HepG2 (cell line): ENCODE results near the gene INO80E. TPM values are rescaled to one million over a fixed set of nuclear protein-coding genes. Genes with fewer than 3 reads are reported as not detected.

Experiments
- BCL6 ChIP-seq: IDR thresholded peaks from 2 replicates; pipeline ENCODE4 v1.6.1; 2016; ENCODE audit warnings: missing genetic modification reagents, missing compliant biosample characterization
- CAMTA2 ChIP-seq: sonication (generic); formaldehyde crosslinking; IDR thresholded peaks from 2 replicates; pipeline ENCODE4 v1.4.0; 2020; ENCODE audit warnings: mild to moderate bottlenecking, missing genetic modification reagents, borderline replicate concordance
- CBX1 ChIP-seq: IDR thresholded peaks from one replicate; pipeline ENCODE4 v1.6.1; 2016; ENCODE audit warnings: antibody characterized with exemption, low read depth
- CENPT ChIP-seq: sonication (generic); formaldehyde crosslinking; IDR thresholded peaks from 2 replicates; pipeline ENCODE4 v1.8.0; 2022; ENCODE audit warnings: low read depth, mild to moderate bottlenecking, moderate library complexity, missing genetic modification reagents
- CREB1 ChIP-seq, 2 experiments: fragments of 450-650 bp in 1 of 2; IDR thresholded peaks; 2 replicates each; pipeline ENCODE4 v1.6.1; 2016 to 2017; ENCODE audit warnings: control low read depth in 1 of 2, mild to moderate bottlenecking in 1 of 2, missing compliant biosample characterization in 1 of 2, missing genetic modification characterization in 1 of 2
- CREM ChIP-seq, 2 experiments: sonication (generic) in 1 of 2; formaldehyde crosslinking in 1 of 2; IDR thresholded peaks; 2 replicates each; pipeline versions ENCODE4 v1.4.0 to v1.6.1; 2016 to 2020; ENCODE audit warnings: antibody characterized with exemption in 1 of 2, mild to moderate bottlenecking in 1 of 2, missing genetic modification reagents in 1 of 2
- HNRNPK ChIP-seq: fragments of 200-400 bp; formaldehyde crosslinking; IDR thresholded peaks from 2 replicates; pipeline ENCODE4 v1.6.1; 2018; ENCODE audit warnings: low read length, low read depth, moderate library complexity, mild to moderate bottlenecking; ENCODE audit not compliant: poor library complexity, severe bottlenecking
- HNRNPLL ChIP-seq: fragments of 200-400 bp; formaldehyde crosslinking; IDR thresholded peaks from 2 replicates; pipeline ENCODE4 v1.6.1; 2017; ENCODE audit warnings: mild to moderate bottlenecking, low read depth, low read length; ENCODE audit not compliant: poor library complexity, severe bottlenecking
- JUNB ChIP-seq: sonication (generic); formaldehyde crosslinking; IDR thresholded peaks from 2 replicates; pipeline ENCODE4 v1.8.0; 2022; ENCODE audit warnings: missing genetic modification reagents, mild to moderate bottlenecking, borderline replicate concordance
- LBX2 ChIP-seq: sonication (generic); formaldehyde crosslinking; IDR thresholded peaks from 2 replicates; pipeline ENCODE4 v1.5.0; 2020; ENCODE audit warnings: missing genetic modification reagents, mild to moderate bottlenecking, borderline replicate concordance
- MAF1 ChIP-seq: sonication (generic); formaldehyde crosslinking; IDR thresholded peaks from 2 replicates; pipeline ENCODE4 v1.5.0; 2020; ENCODE audit warnings: missing genetic modification reagents, borderline replicate concordance
- MATR3 ChIP-seq: sonication (generic); formaldehyde crosslinking; IDR thresholded peaks from 2 replicates; pipeline ENCODE4 v1.4.0; 2020; ENCODE audit warnings: missing genetic modification reagents
- MTF2 ChIP-seq: sonication (generic); formaldehyde crosslinking; IDR thresholded peaks from 2 replicates; pipeline ENCODE4 v1.5.0; 2020; ENCODE audit warnings: missing genetic modification reagents, borderline replicate concordance
- MYNN ChIP-seq: sonication (generic); formaldehyde crosslinking; IDR thresholded peaks from 2 replicates; pipeline ENCODE4 v1.4.0; 2020; ENCODE audit warnings: mild to moderate bottlenecking, low read depth, missing genetic modification reagents
- NFRKB ChIP-seq: fragments of 450-650 bp; IDR thresholded peaks from 2 replicates; pipeline ENCODE4 v1.6.1; 2017
- NR1H2 ChIP-seq: sonication (generic); formaldehyde crosslinking; IDR thresholded peaks from 2 replicates; pipeline ENCODE4 v1.8.1; 2022; ENCODE audit warnings: low read depth, missing genetic modification reagents, borderline replicate concordance
- PHF21A ChIP-seq: sonication (generic); formaldehyde crosslinking; IDR thresholded peaks from 2 replicates; pipeline ENCODE4 v1.5.0; 2020; ENCODE audit warnings: mild to moderate bottlenecking, missing genetic modification reagents
- RAD21 ChIP-seq: fragments of 450-650 bp; formaldehyde crosslinking; IDR thresholded peaks from 2 replicates; pipeline ENCODE4 v1.5.0; 2020; ENCODE audit warnings: mild to moderate bottlenecking
- RARA ChIP-seq: IDR thresholded peaks from 2 replicates; pipeline ENCODE4 v1.6.1; 2016; ENCODE audit warnings: missing genetic modification reagents, missing compliant biosample characterization
- RXRA ChIP-seq: sonication (generic); formaldehyde crosslinking; IDR thresholded peaks from 2 replicates; pipeline ENCODE4 v1.5.1; 2020; ENCODE audit warnings: missing genetic modification reagents
- TOE1 ChIP-seq: sonication (generic); formaldehyde crosslinking; IDR thresholded peaks from 2 replicates; pipeline ENCODE4 v1.4.0; 2020; ENCODE audit warnings: mild to moderate bottlenecking, missing genetic modification reagents
- TOPORS ChIP-seq: sonication (generic); formaldehyde crosslinking; IDR thresholded peaks from 2 replicates; pipeline ENCODE4 v1.8.0; 2023; ENCODE audit warnings: mild to moderate bottlenecking, missing genetic modification reagents
- ZBTB3 ChIP-seq: sonication (generic); formaldehyde crosslinking; IDR thresholded peaks from 2 replicates; pipeline ENCODE4 v1.4.0; 2020; ENCODE audit warnings: low read depth, mild to moderate bottlenecking, moderate library complexity, missing genetic modification reagents, borderline replicate concordance
- ZBTB38 ChIP-seq: sonication (generic); formaldehyde crosslinking; IDR thresholded peaks from 2 replicates; pipeline ENCODE4 v1.5.1; 2020; ENCODE audit warnings: mild to moderate bottlenecking, missing genetic modification reagents
- ZIK1 ChIP-seq: sonication (generic); formaldehyde crosslinking; IDR thresholded peaks from 2 replicates; pipeline ENCODE4 v1.5.0; 2020; ENCODE audit warnings: mild to moderate bottlenecking, low read depth, missing genetic modification reagents, borderline replicate concordance
- ZKSCAN5 ChIP-seq: sonication (generic); formaldehyde crosslinking; IDR thresholded peaks from 2 replicates; pipeline ENCODE4 v1.5.1; 2020; ENCODE audit warnings: mild to moderate bottlenecking, missing genetic modification reagents
- ZNF33A ChIP-seq: sonication (generic); formaldehyde crosslinking; IDR thresholded peaks from 2 replicates; pipeline ENCODE4 v1.5.1; 2020; ENCODE audit warnings: missing genetic modification reagents, mild to moderate bottlenecking, moderate library complexity, borderline replicate concordance
- ZNF34 ChIP-seq: sonication (generic); formaldehyde crosslinking; IDR thresholded peaks from 2 replicates; pipeline ENCODE4 v1.4.0; 2020; ENCODE audit warnings: mild to moderate bottlenecking, missing genetic modification reagents, borderline replicate concordance
- ZNF431 ChIP-seq: sonication (generic); formaldehyde crosslinking; IDR thresholded peaks from 2 replicates; pipeline ENCODE4 v1.9.0; 2022; ENCODE audit warnings: missing genetic modification reagents, low read depth, mild to moderate bottlenecking, borderline replicate concordance
- ZNF441 ChIP-seq: sonication (generic); formaldehyde crosslinking; IDR thresholded peaks from 2 replicates; pipeline ENCODE4 v1.7.0; 2021; ENCODE audit warnings: missing genetic modification reagents, borderline replicate concordance
- ZNF652 ChIP-seq: IDR thresholded peaks from 2 replicates; pipeline ENCODE4 v1.6.1; 2016; ENCODE audit warnings: low read depth, borderline replicate concordance
- ZSCAN12 ChIP-seq: sonication (generic); formaldehyde crosslinking; IDR thresholded peaks from 2 replicates; pipeline ENCODE4 v1.9.0; 2021; ENCODE audit warnings: mild to moderate bottlenecking, missing genetic modification reagents
- ZSCAN29 ChIP-seq: sonication (generic); formaldehyde crosslinking; conservative IDR thresholded peaks from 2 replicates; pipeline ENCODE4 v1.4.0; 2020; ENCODE audit warnings: mild to moderate bottlenecking, missing genetic modification reagents
- polyA plus RNA-seq, 8 experiments: library from polyadenylated mRNA; depleted of rRNA in 3 of 8; stranded (reverse) in 7 of 8; unstranded in 1 of 8; fragments of >200 nt; fragmentation: Illumina TruSeq in 4 of 8; extraction: Trizol in 4 of 8; gene quantifications; 2 replicates each; pipeline versions ENCODE4 v1.2.1 to v1.2.3, GENCODE V29; 2011 to 2016; ENCODE audit warnings: low read depth in 4 of 8, missing spikeins in 1 of 8, mixed read lengths in 1 of 8; ENCODE audit not compliant: insufficient read depth in 1 of 8
- total RNA-seq, 5 experiments: library from RNA; depleted of rRNA; stranded (reverse); fragments of >200 nt; fragmentation: Illumina TruSeq; extraction: Trizol; gene quantifications; 2 replicates each; pipeline ENCODE4 v1.2.3, GENCODE V29; 2016; ENCODE audit warnings: low read depth in 1 of 5

Gene INO80E
- total and polyA plus RNA-seq, 2 of the 13 experiments (the other 11 are each of a cell fraction or from before 2014, with no cell fraction given): 25.8 to 45.6 TPM

- TF ChIP-seq CREB1 (IDR thresholded peaks at IDR 0.05) (no peak), CREB1 (CRISPR knock-in tag; IDR thresholded peaks at IDR 0.05) (no peak), ZBTB3 (CRISPR knock-in tag) (no peak), RARA (no peak), NR1H2 (no peak), BCL6 (CRISPR knock-in tag) (no peak), MAF1 (CRISPR knock-in tag) (no peak), RXRA (CRISPR knock-in tag) (0 out of 2 replicates have a peak, but pooled peaks have one; percentile 5), PHF21A (CRISPR knock-in tag) (no peak), CENPT (CRISPR knock-in tag) (no peak), ZNF34 (CRISPR knock-in tag) (no peak), TOE1 (CRISPR knock-in tag) (peak; percentile 51), ZNF33A (no peak), ZNF652 (CRISPR knock-in tag) (no peak), CBX1 (no peak), MYNN (CRISPR knock-in tag) (no peak), HNRNPK (no peak), CREM (IDR thresholded peaks at IDR 0.05) (no peak), CREM (CRISPR knock-in tag; IDR thresholded peaks at IDR 0.05) (no peak), RAD21 (no peak), MATR3 (CRISPR knock-in tag) (no peak), CAMTA2 (CRISPR knock-in tag) (no peak; the same call in 1 of the 2 replicates), ZKSCAN5 (0 out of 2 replicates have a peak, but pooled peaks have one; percentile 46), LBX2 (peak; percentile 62; the same call in 1 of the 2 replicates), ZBTB38 (CRISPR knock-in tag) (peak; percentile 97), HNRNPLL (no peak), NFRKB (no peak), MTF2 (no peak), ZSCAN29 (CRISPR knock-in tag) (no peak), TOPORS (peak; percentile 10; the same call in 1 of the 2 replicates), JUNB (CRISPR knock-in tag) (no peak), ZIK1 (CRISPR knock-in tag) (no peak), ZNF441 (CRISPR knock-in tag) (no peak), ZSCAN12 (CRISPR knock-in tag) (peak; percentile 80; the same call in 1 of the 2 replicates), ZNF431 (CRISPR knock-in tag) (no peak; the same call in 1 of the 2 replicates)
Observed at GRCh38 chr16:29995324-29995910, 624 bp upstream of the INO80E start, which contains the start of gene HIRIP3 (continued).
